Natural killer cell (primary cell): ENCODE data around the gene FUT1. TPM values are rescaled to one million over a fixed set of nuclear protein-coding genes. Genes with fewer than 3 reads are reported as not detected.
A peak's percentile ranks its signal among the peaks of the same experiment; 100 is the strongest.

Experiments
- ATAC-seq, 3 donors: fragments of 150-1000 bp in 2 of 3; fragments of 200-7000 bp in 1 of 3; cut with Tn5 transposase; 1 replicate in 1 of 3; 2 replicates in 2 of 3; pipeline ENCODE4 v1.10.0; 2021; ENCODE audit warnings: mild to moderate bottlenecking in 2 of 3, moderate library complexity in 2 of 3
- DNase-seq, 2 donors: peaks; one replicate each; pipeline versions ENCODE4 v3.0.0 to v3.0.0-alpha.2; 2013 to 2021; ENCODE audit warnings: mixed read lengths in 1 of 2
- H3K27ac ChIP-seq: one replicate; pipeline ENCODE4 v1.5.1; 2013; ENCODE audit warnings: mild to moderate bottlenecking, low read length
- H3K27me3 ChIP-seq: one replicate; pipeline ENCODE4 v1.6.1; 2013; ENCODE audit warnings: low read length; ENCODE audit not compliant: control insufficient read depth, insufficient read depth
- H3K36me3 ChIP-seq: one replicate; pipeline ENCODE4 v1.6.1; 2013; ENCODE audit warnings: low read length; ENCODE audit not compliant: control insufficient read depth, insufficient read depth
- H3K4me1 ChIP-seq: one replicate; pipeline ENCODE4 v1.6.1; 2013; ENCODE audit warnings: low read length; ENCODE audit not compliant: control insufficient read depth, insufficient read depth
- H3K4me3 ChIP-seq: one replicate; pipeline ENCODE4 v1.5.1; 2013; ENCODE audit warnings: low read length
- H3K9me3 ChIP-seq: one replicate; pipeline ENCODE4 v1.6.1; 2013; ENCODE audit warnings: low read length; ENCODE audit not compliant: control insufficient read depth, insufficient read depth
- H3K27ac Mint-ChIP-seq, 2 donors: one replicate each; pipeline ENCODE4 v1.8.0; 2022; ENCODE audit warnings: mild to moderate bottlenecking in 2 of 2, mixed read lengths in 2 of 2, moderate library complexity in 1 of 2
- H3K27me3 Mint-ChIP-seq, 2 donors: one replicate each; pipeline ENCODE4 v1.8.0; 2022; ENCODE audit warnings: low read depth in 2 of 2, mixed read lengths in 2 of 2
- H3K36me3 Mint-ChIP-seq: one replicate; pipeline ENCODE4 v1.8.0; 2022; ENCODE audit warnings: mixed read lengths
- H3K4me1 Mint-ChIP-seq, 2 donors: one replicate each; pipeline ENCODE4 v1.8.0; 2022; ENCODE audit warnings: mixed read lengths in 2 of 2
- H3K4me3 Mint-ChIP-seq: one replicate; pipeline ENCODE4 v1.8.0; 2022; ENCODE audit warnings: mild to moderate bottlenecking, moderate library complexity, mixed read lengths
- H3K9me3 Mint-ChIP-seq, 2 donors: one replicate each; pipeline ENCODE4 v1.8.0; 2022; ENCODE audit warnings: mixed read lengths in 2 of 2
- WGBS: methylation state at CpG from one replicate; pipeline ENCODE4 v1.1.7; 2013; ENCODE audit warnings: missing lambda C conversion rate; ENCODE audit not compliant: insufficient coverage; 5-methylcytosine and 5-hydroxymethylcytosine counted together
- intact Hi-C: fragments of 100-400 bp; cut with micrococcal nuclease; formaldehyde crosslinking; loops from one replicate; pipeline ENCODE4 v1.14.2; 2022
- total RNA-seq, 4 donors: library from RNA; stranded (reverse); fragments of 120-200 nt in 1 of 4; gene quantifications; one replicate each; pipeline versions ENCODE4 v1.2.3 to v1.2.4, GENCODE V29; 2013 to 2022
- TF ChIP-seq, protein P1 (sequence below): fragments of 200-600 bp; IDR thresholded peaks from one replicate; pipeline ENCODE4 v1.8.0; 2022; ENCODE audit warnings: antibody characterized with exemption

Gene FUT1
- total RNA-seq, 3 donors from 2014 or later (not counting 1 experiment from before 2014, with no cell fraction given), result 0.18 TPM; not detected in 2

DNA sequence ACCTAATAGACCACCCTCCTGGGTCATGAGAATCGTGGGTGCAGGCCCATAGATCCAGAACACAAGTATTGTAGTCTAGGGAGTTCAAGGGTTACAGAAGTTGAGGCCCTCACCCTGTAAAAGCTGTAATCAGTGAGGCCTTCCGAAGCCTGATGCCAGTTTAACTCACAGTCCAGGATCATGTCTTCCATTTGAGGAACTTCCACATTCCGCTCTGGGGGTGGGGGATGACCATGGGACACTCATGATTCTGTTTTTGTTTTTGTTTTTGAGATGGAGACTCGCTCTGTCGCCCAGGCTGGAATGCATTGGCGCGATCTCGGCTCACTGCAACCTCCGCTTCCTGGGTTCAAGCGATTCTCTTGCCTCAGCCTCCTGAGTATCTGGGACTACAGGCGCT lies 10.3 kb downstream of the FUT1 start:
- no peak overlapping the region for H3K4me3 ChIP-seq
- H3K4me3 Mint-ChIP-seq, result no peak overlapping the region
- no peak overlapping the region for H3K27ac Mint-ChIP-seq
- no peaks in the 10 kb centered on the region for H3K9me3 Mint-ChIP-seq
- H3K4me1 Mint-ChIP-seq, result peaks cover 8 to 38% of the 10 kb centered on the region in 2 donors
- DNase-seq (no peak), ATAC-seq (no peak)
- H3K4me1 ChIP-seq, result peaks cover 35% of the 10 kb centered on the region
- H3K9me3 ChIP-seq, result peaks cover 5% of the 10 kb centered on the region
- H3K27me3 ChIP-seq, result peaks cover 27% of the 10 kb centered on the region
- 87% methylated on average over 10 of the region's 11 CpGs for WGBS
- no peak overlapping the region for H3K27ac ChIP-seq
- TF ChIP-seq, protein P1, sequence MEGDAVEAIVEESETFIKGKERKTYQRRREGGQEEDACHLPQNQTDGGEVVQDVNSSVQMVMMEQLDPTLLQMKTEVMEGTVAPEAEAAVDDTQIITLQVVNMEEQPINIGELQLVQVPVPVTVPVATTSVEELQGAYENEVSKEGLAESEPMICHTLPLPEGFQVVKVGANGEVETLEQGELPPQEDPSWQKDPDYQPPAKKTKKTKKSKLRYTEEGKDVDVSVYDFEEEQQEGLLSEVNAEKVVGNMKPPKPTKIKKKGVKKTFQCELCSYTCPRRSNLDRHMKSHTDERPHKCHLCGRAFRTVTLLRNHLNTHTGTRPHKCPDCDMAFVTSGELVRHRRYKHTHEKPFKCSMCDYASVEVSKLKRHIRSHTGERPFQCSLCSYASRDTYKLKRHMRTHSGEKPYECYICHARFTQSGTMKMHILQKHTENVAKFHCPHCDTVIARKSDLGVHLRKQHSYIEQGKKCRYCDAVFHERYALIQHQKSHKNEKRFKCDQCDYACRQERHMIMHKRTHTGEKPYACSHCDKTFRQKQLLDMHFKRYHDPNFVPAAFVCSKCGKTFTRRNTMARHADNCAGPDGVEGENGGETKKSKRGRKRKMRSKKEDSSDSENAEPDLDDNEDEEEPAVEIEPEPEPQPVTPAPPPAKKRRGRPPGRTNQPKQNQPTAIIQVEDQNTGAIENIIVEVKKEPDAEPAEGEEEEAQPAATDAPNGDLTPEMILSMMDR, result no peak
- no peaks in the 10 kb centered on the region for H3K36me3 ChIP-seq
- intact Hi-C loops, result no loop called here
- no peaks in the 10 kb centered on the region for H3K36me3 Mint-ChIP-seq
- H3K27me3 Mint-ChIP-seq, result peaks cover 10 to 19% of the 10 kb centered on the region in 2 donors

GRCh38 chr19:48741129-48741999 lies 11.1 kb downstream of the FUT1 start:
- WGBS, result 52% methylated on average over 35 of the region's 35 CpGs
- Histone ChIP-seq H3K36me3 (no peaks in the 10 kb centered on the region), H3K9me3 (peaks cover 5% of the 10 kb centered on the region), H3K4me1 (peaks cover 30% of the 10 kb centered on the region), H3K4me3 (no peak overlapping the region), H3K27me3 (peaks cover 23% of the 10 kb centered on the region), H3K27ac (no peak overlapping the region)
- ATAC-seq (no peak), DNase-seq (peak in 1 of 2 donors; percentile 51)
- H3K4me3 Mint-ChIP-seq, result no peak overlapping the region
- no peaks in the 10 kb centered on the region for H3K9me3 Mint-ChIP-seq
- no peak overlapping the region for H3K27ac Mint-ChIP-seq
- intact Hi-C loops, result no loop called here
- no peaks in the 10 kb centered on the region for H3K36me3 Mint-ChIP-seq
- H3K27me3 Mint-ChIP-seq, result peaks cover 9 to 15% of the 10 kb centered on the region in 2 donors
- H3K4me1 Mint-ChIP-seq, result peaks cover 8 to 36% of the 10 kb centered on the region in 2 donors
- TF ChIP-seq, protein P1, result no peak

DNA sequence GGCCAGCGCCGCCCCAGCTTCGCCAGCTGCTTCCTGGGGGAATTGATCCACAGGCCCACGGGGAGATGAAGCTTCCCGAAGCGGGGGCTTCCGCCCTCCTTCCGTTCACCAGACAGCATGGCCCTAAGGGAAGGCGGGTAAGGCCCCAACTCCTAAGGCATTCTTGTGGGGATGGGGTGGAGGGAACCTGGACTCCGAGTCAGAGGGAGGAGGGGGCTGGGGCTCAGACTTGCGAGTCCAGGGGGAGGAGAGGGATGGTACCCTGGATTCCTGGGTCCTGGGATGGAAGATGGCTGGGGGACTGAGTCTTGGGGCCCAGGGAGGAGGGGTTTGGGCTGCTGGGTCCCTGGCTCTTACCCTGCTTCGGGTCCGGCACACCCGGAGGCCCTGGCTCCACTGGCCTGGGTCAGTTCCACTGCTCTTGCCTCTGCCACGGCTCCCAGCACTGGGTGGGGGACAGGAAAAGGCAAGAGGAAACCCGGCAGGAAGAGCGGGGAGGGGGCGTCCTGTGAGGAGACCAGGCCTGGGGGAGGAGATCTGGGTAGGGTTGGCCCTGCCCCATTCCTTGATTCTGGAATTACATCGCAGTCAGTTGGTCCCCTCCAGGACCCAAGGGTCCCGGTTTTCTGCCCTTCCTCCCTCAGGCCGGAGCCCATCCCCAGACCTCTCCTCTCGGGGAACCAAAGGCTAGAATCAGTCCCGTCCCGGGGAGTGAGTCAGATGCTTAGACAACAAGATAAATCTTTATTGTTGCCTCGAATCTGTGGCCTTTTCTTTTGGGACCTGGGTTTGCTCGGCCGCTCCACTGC lies 12.1 kb downstream of the FUT1 start, which contains the start of gene RASIP1:
Gene RASIP1 (minus strand): TSS at position 447 of the 809 bp plus-strand sequence. CDS start 328 bp downstream, at position 119.
- Histone ChIP-seq H3K36me3 (no peaks in the 10 kb centered on the region), H3K9me3 (peaks cover 2% of the 10 kb centered on the region), H3K4me3 (no peak within 1 kb of the TSS), H3K4me1 (peaks cover 27% of the 10 kb centered on the region), H3K27ac (no peak within 1 kb of the TSS), H3K27me3 (peaks cover 13% of the 10 kb centered on the region)
- no peaks in the 10 kb centered on the region for H3K36me3 Mint-ChIP-seq
- peak in 1 of 2 donors; percentile 19 for DNase-seq
- ATAC-seq, result no peak
- H3K4me3 Mint-ChIP-seq, result peak within 1 kb of the TSS; percentile 49
- no peak within 1 kb of the TSS for H3K27ac Mint-ChIP-seq
- no peaks in the 10 kb centered on the region for H3K9me3 Mint-ChIP-seq
- peaks cover 8 to 28% of the 10 kb centered on the region in 2 donors for H3K4me1 Mint-ChIP-seq
- intact Hi-C loops, result no loop called here
- H3K27me3 Mint-ChIP-seq, result peaks cover 0 to 6% of the 10 kb centered on the region in 2 donors
- WGBS, result 33% methylated on average over 27 of the region's 27 CpGs
- TF ChIP-seq, protein P1, result no peak
